ENCODE results near the gene ZNF609.

DNA sequence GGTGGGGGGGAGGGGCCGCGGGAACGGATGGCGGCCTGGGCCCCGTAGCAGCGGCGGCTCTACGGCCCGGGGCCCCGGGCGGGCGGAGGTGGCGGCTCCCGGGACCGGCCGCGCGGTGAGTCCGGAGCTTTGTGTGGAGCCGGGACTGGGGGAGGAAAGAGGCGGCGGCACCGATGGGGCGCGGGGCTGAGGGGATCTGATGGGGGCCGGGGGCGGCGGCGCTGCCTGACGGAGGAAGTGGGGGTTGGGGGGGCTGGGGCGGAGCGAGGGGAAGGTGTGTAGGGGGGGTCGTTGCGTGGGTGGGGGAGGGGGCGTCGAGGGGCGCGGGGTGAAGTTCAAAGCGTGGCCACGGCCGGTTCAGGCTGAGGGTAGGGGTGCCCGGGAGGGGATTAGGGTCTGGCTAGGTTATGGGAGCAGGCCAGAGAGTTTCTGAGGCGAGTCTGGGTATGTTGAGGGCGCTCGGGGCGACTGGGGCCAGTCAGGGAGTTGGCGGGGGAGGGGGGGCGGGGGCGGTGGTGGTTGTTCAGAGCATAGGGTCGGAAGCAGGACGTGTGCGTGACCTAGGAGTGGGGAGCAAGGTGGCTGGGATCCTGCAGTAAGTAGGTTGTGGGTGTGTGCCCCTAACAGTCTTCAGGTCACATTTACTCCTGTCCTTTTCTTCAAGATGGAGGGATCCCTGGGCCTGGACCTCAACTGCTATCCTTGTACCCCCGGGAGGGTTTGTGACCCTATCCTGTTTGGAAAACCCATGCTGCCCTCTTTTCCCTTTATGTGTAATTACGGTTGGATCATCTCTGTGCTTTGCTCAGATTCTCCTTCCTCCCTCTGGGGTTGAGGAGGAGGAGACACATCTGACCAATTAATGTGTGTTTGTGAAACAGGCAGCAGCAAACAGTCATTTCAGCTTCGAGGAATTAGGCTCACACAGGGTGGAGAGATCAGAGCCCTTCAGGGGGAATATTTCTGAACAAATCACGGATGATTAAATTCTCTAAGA lies 644 bp downstream of the ZNF609 start:
- TF ChIP-seq EZH2 (IDR thresholded peaks at IDR 0.05) (no peak), FOXP2 (optimal IDR thresholded peaks at IDR 0.05; ENCODE audit: control extremely low read depth, extremely low read length, insufficient read depth) (no peak), POLR2AphosphoS5 (IDR thresholded peaks at IDR 0.05; ENCODE audit: borderline replicate concordance, low read depth, low read length) (no peak)

Data from SK-N-MC (cell line).